ENCODE data around the gene MAP6.

GRCh38 chr11:75577207-75577606, 91.6 kb downstream of the MAP6 start:
- no peak for TF ChIP-seq MAFF (IDR thresholded peaks at IDR 0.05; ENCODE audit: low read length)
- no peak for TF ChIP-seq RB1 (IDR thresholded peaks at IDR 0.05; ENCODE audit: low read depth)
- TF ChIP-seq MAX (CRISPR knock-in tag; IDR thresholded peaks at IDR 0.05) = no peak
- peak; percentile 51 to 66 (median 54) for TF ChIP-seq CTCF (IDR thresholded peaks at IDR 0.05 in 2 of 3, conservative IDR thresholded peaks at IDR 0.05 in 1 of 3; ENCODE audit: insufficient read depth in 2 of 3, low read depth in 1 of 3, low read length in 3 of 3)

Measured in K562 (cell line).